Cardiac fibroblast (primary cell): Measurements from ENCODE around the gene POLR3H.

Source experiments
- DNase-seq, 2 donors: peaks; one replicate each; pipeline versions ENCODE4 v3.0.0 to v3.0.0-alpha.2; 2010; ENCODE audit warnings: low read depth in 2 of 2
- H3K4me3 ChIP-seq, 2 donors: replicated peaks in 1 of 2; 1 replicate in 1 of 2; 2 replicates in 1 of 2; pipeline ENCODE4 v1.5.1; 2011; ENCODE audit warnings: low read depth in 2 of 2, low read length in 2 of 2, mild to moderate bottlenecking in 2 of 2, moderate library complexity in 1 of 2
- CTCF ChIP-seq: IDR thresholded peaks from one replicate; pipeline ENCODE4 v1.5.1; 2011; ENCODE audit warnings: low read depth, mild to moderate bottlenecking, low read length, inconsistent platforms

The POLR3H gene

GRCh38 chr22:41565403-41566054 is 21.3 kb upstream of the POLR3H start:
- TF ChIP-seq CTCF: no peak
- no peak overlapping the region for H3K4me3 ChIP-seq
- peak; percentile 83 to 85 for DNase-seq

- TF ChIP-seq CTCF: no peak
- H3K4me3 ChIP-seq: no peak overlapping the region
- DNase-seq: peak in 1 of 2 donors; percentile 48
These were observed 20.3 kb upstream of the POLR3H start for GRCh38 chr22:41564563-41564962.

- no peak overlapping the region for H3K4me3 ChIP-seq
- DNase-seq: peak; percentile 72 to 74
- TF ChIP-seq CTCF: no peak
These were observed 18.9 kb upstream of the POLR3H start for GRCh38 chr22:41563051-41563711.

- DNase-seq: no peak
- H3K4me3 ChIP-seq: no peak overlapping the region
- TF ChIP-seq CTCF: no peak
These were observed 18.2 kb upstream of the POLR3H start for GRCh38 chr22:41562461-41562860.

GRCh38 chr22:41561788-41562187 is 17.5 kb upstream of the POLR3H start:
- H3K4me3 ChIP-seq: peak overlapping the region in 1 of 2 donors; percentile 41

GRCh38 chr22:41561335-41561734 is 17.1 kb upstream of the POLR3H start:
- no peak for DNase-seq
- no peak for TF ChIP-seq CTCF
- H3K4me3 ChIP-seq: peak overlapping the region in 1 of 2 donors; percentile 41

More at GRCh38 chr22:41561788-41562187, 17.5 kb upstream of the POLR3H start:
- no peak for DNase-seq
- no peak for TF ChIP-seq CTCF
